ENCODE results near the gene AKR1C1.
"Not testable (repeated sequence)": the region's sequence is repeated elsewhere in the genome, so short reads cannot be mapped to it uniquely, and the experiment has no call there.

AKR1C1 gene

GRCh38 chr10:5018134-5018533 lies 54.9 kb downstream of the AKR1C1 start:
- Histone ChIP-seq H3K14ac (ENCODE audit: low read length) (no peak overlapping the region), H3K27me3 (ENCODE audit: control insufficient read depth in 3 of 3, insufficient read depth in 3 of 3, low read depth in 1 of 3, low read length in 3 of 3) (no peaks in the 10 kb centered on the region), H4K91ac (ENCODE audit: low read depth, low read length, poor library complexity) (no peak overlapping the region), H3K36me3 (replicated peaks in 1 of 2; ENCODE audit: control insufficient read depth in 2 of 2, insufficient read depth in 2 of 2, low read length in 2 of 2) (no peaks in the 10 kb centered on the region), H4K8ac (ENCODE audit: low read depth, low read length) (no peak overlapping the region), H2BK12ac (ENCODE audit: low read length) (no peak overlapping the region), H3K9ac (ENCODE audit: low read depth, low read length, poor library complexity) (no peak overlapping the region), H2AK5ac (ENCODE audit: low read depth, low read length) (no peak overlapping the region), H2BK15ac (ENCODE audit: low read length) (no peak overlapping the region), H3K79me1 (ENCODE audit: low read depth, low read length) (no peaks in the 10 kb centered on the region), H3K18ac (ENCODE audit: low read length) (no peak overlapping the region), H2BK5ac (ENCODE audit: low read length) (no peak overlapping the region), H2AFZ (ENCODE audit: low read length) (no peak overlapping the region), H3K23ac (ENCODE audit: low read depth, low read length, poor library complexity) (no peak overlapping the region), H3K4me1 (ENCODE audit: control insufficient read depth in 2 of 2, insufficient read depth in 1 of 2, low read depth in 1 of 2, low read length in 2 of 2) (peaks cover 0 to 1% of the 10 kb centered on the region in 2 donors), H3K4ac (ENCODE audit: low read length) (no peak overlapping the region), H3K4me2 (ENCODE audit: insufficient read depth, low read length, poor library complexity, severe bottlenecking) (no peak overlapping the region), H2BK120ac (ENCODE audit: low read depth, low read length) (no peak overlapping the region), H3K27ac (replicated peaks; ENCODE audit: low read length) (no peak overlapping the region), H3K9me3 (replicated peaks in 1 of 2; ENCODE audit: control insufficient read depth in 2 of 2, insufficient read depth in 1 of 2, low read depth in 1 of 2, low read length in 2 of 2) (no peaks in the 10 kb centered on the region), H3K4me3 (ENCODE audit: low read length in 2 of 2) (no peak overlapping the region)
- no CpG with 5 or more reads among the region's 3 CpGs for WGBS, 2 donors (ENCODE audit: extremely low coverage in 2 of 2, insufficient read length in 2 of 2, insufficient replicate concordance in 1 of 2)
- no peak for DNase-seq (ENCODE audit: low spot score)

GRCh38 chr10:5018671-5019277 lies 55.6 kb downstream of the AKR1C1 start:
- not testable (repeated sequence) for H3K4me1 ChIP-seq (ENCODE audit: control insufficient read depth in 2 of 2, insufficient read depth in 1 of 2, low read depth in 1 of 2, low read length in 2 of 2); H3K23ac ChIP-seq (ENCODE audit: low read depth, low read length, poor library complexity); H3K27me3 ChIP-seq (ENCODE audit: control insufficient read depth in 3 of 3, insufficient read depth in 3 of 3, low read depth in 1 of 3, low read length in 3 of 3); H3K36me3 ChIP-seq (replicated peaks in 1 of 2; ENCODE audit: control insufficient read depth in 2 of 2, insufficient read depth in 2 of 2, low read length in 2 of 2); H3K4me3 ChIP-seq (ENCODE audit: low read length in 2 of 2); H4K8ac ChIP-seq (ENCODE audit: low read depth, low read length); H2AFZ ChIP-seq (ENCODE audit: low read length); H2AK5ac ChIP-seq (ENCODE audit: low read depth, low read length); H3K14ac ChIP-seq (ENCODE audit: low read length); DNase-seq (ENCODE audit: low spot score); H3K4me2 ChIP-seq (ENCODE audit: insufficient read depth, low read length, poor library complexity, severe bottlenecking); H3K9ac ChIP-seq (ENCODE audit: low read depth, low read length, poor library complexity); H3K9me3 ChIP-seq (replicated peaks in 1 of 2; ENCODE audit: control insufficient read depth in 2 of 2, insufficient read depth in 1 of 2, low read depth in 1 of 2, low read length in 2 of 2); H2BK12ac ChIP-seq (ENCODE audit: low read length); H3K4ac ChIP-seq (ENCODE audit: low read length); H4K91ac ChIP-seq (ENCODE audit: low read depth, low read length, poor library complexity); H3K79me1 ChIP-seq (ENCODE audit: low read depth, low read length); H3K18ac ChIP-seq (ENCODE audit: low read length); H2BK5ac ChIP-seq (ENCODE audit: low read length); H2BK120ac ChIP-seq (ENCODE audit: low read depth, low read length); H2BK15ac ChIP-seq (ENCODE audit: low read length); H3K27ac ChIP-seq (replicated peaks; ENCODE audit: low read length)
- no CpG with 5 or more reads among the region's 3 CpGs for WGBS, 2 donors (ENCODE audit: extremely low coverage in 2 of 2, insufficient read length in 2 of 2, insufficient replicate concordance in 1 of 2)

DNA sequence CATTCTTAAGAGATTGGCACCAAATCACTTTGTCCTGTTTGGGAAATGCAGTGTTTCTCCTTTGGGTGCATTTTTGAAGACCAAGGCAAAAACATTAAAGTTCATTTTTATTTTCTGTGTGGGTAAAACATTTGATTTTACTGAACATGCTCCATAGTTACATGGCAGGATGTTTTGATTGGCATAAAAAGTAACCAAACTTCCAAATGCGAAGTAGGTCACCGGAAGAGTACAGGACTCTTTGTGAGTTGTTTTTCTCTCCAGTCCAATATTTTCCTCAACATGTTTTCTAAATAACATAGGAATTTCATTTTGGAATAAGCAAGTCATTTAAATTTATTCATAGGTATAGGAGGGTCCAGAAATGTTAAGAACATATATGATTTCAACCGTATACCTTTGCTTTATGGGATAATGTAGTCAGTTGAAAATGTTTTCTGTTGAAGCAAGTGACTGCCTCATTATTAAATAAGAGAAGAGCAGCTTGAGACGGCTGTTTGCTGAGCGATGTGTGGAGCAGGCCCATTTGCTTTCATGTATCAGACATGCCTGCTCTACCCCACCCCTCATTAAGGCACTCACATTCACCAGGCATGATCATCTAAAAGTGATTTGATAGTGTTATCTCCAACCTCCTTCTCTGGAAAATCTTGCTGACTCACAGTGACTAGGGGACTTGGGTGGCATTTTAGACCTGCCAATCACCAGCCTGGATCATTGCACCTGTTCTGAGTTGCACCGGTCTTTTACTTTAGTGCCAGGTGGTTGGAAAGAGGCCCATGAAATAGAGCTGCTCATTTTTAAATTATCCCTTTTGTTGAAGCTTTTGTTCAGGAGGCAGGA lies 56.8 kb downstream of the AKR1C1 start:
- H3K23ac ChIP-seq (ENCODE audit: low read depth, low read length, poor library complexity); H3K4me1 ChIP-seq (ENCODE audit: control insufficient read depth in 2 of 2, insufficient read depth in 1 of 2, low read depth in 1 of 2, low read length in 2 of 2); H2BK15ac ChIP-seq (ENCODE audit: low read length); H4K8ac ChIP-seq (ENCODE audit: low read depth, low read length); H3K9ac ChIP-seq (ENCODE audit: low read depth, low read length, poor library complexity); H3K79me1 ChIP-seq (ENCODE audit: low read depth, low read length); H3K9me3 ChIP-seq (replicated peaks in 1 of 2; ENCODE audit: control insufficient read depth in 2 of 2, insufficient read depth in 1 of 2, low read depth in 1 of 2, low read length in 2 of 2); H3K36me3 ChIP-seq (replicated peaks in 1 of 2; ENCODE audit: control insufficient read depth in 2 of 2, insufficient read depth in 2 of 2, low read length in 2 of 2); H2AFZ ChIP-seq (ENCODE audit: low read length); DNase-seq (ENCODE audit: low spot score); H2AK5ac ChIP-seq (ENCODE audit: low read depth, low read length); H2BK12ac ChIP-seq (ENCODE audit: low read length); H3K27ac ChIP-seq (replicated peaks; ENCODE audit: low read length); H3K27me3 ChIP-seq (ENCODE audit: control insufficient read depth in 3 of 3, insufficient read depth in 3 of 3, low read depth in 1 of 3, low read length in 3 of 3); H4K91ac ChIP-seq (ENCODE audit: low read depth, low read length, poor library complexity); H2BK120ac ChIP-seq (ENCODE audit: low read depth, low read length); H2BK5ac ChIP-seq (ENCODE audit: low read length); H3K4me2 ChIP-seq (ENCODE audit: insufficient read depth, low read length, poor library complexity, severe bottlenecking); H3K14ac ChIP-seq (ENCODE audit: low read length); H3K4ac ChIP-seq (ENCODE audit: low read length); H3K4me3 ChIP-seq (ENCODE audit: low read length in 2 of 2); H3K18ac ChIP-seq (ENCODE audit: low read length): not testable (repeated sequence)
- no CpG with 5 or more reads among the region's 6 CpGs for WGBS, 2 donors (ENCODE audit: extremely low coverage in 2 of 2, insufficient read length in 2 of 2, insufficient replicate concordance in 1 of 2)

GRCh38 chr10:5021624-5022290 lies 58.5 kb downstream of the AKR1C1 start:
- not testable (repeated sequence) for H3K23ac ChIP-seq (ENCODE audit: low read depth, low read length, poor library complexity); H2BK5ac ChIP-seq (ENCODE audit: low read length); H2BK15ac ChIP-seq (ENCODE audit: low read length); H3K27ac ChIP-seq (replicated peaks; ENCODE audit: low read length); H3K18ac ChIP-seq (ENCODE audit: low read length); H3K9me3 ChIP-seq (replicated peaks in 1 of 2; ENCODE audit: control insufficient read depth in 2 of 2, insufficient read depth in 1 of 2, low read depth in 1 of 2, low read length in 2 of 2); DNase-seq (ENCODE audit: low spot score); H3K4me1 ChIP-seq (ENCODE audit: control insufficient read depth in 2 of 2, insufficient read depth in 1 of 2, low read depth in 1 of 2, low read length in 2 of 2); H2AFZ ChIP-seq (ENCODE audit: low read length); H3K9ac ChIP-seq (ENCODE audit: low read depth, low read length, poor library complexity); H3K4me3 ChIP-seq (ENCODE audit: low read length in 2 of 2); H2BK12ac ChIP-seq (ENCODE audit: low read length); H3K4ac ChIP-seq (ENCODE audit: low read length); H3K27me3 ChIP-seq (ENCODE audit: control insufficient read depth in 3 of 3, insufficient read depth in 3 of 3, low read depth in 1 of 3, low read length in 3 of 3); H3K4me2 ChIP-seq (ENCODE audit: insufficient read depth, low read length, poor library complexity, severe bottlenecking); H3K36me3 ChIP-seq (replicated peaks in 1 of 2; ENCODE audit: control insufficient read depth in 2 of 2, insufficient read depth in 2 of 2, low read length in 2 of 2); H4K8ac ChIP-seq (ENCODE audit: low read depth, low read length); H2BK120ac ChIP-seq (ENCODE audit: low read depth, low read length); H2AK5ac ChIP-seq (ENCODE audit: low read depth, low read length); H4K91ac ChIP-seq (ENCODE audit: low read depth, low read length, poor library complexity); H3K14ac ChIP-seq (ENCODE audit: low read length); H3K79me1 ChIP-seq (ENCODE audit: low read depth, low read length)
- no CpG with 5 or more reads among the region's 10 CpGs for WGBS, 2 donors (ENCODE audit: extremely low coverage in 2 of 2, insufficient read length in 2 of 2, insufficient replicate concordance in 1 of 2)

Data from neuronal stem cell (in vitro differentiated cells).